ENCODE measurements around the gene NT5C2. TPM values are rescaled to one million over a fixed set of nuclear protein-coding genes. Genes with fewer than 3 reads are reported as not detected.

Gene NT5C2
- polyA plus RNA-seq, 3 donors: 68.6 to 116 (median 81.8) TPM

DNA sequence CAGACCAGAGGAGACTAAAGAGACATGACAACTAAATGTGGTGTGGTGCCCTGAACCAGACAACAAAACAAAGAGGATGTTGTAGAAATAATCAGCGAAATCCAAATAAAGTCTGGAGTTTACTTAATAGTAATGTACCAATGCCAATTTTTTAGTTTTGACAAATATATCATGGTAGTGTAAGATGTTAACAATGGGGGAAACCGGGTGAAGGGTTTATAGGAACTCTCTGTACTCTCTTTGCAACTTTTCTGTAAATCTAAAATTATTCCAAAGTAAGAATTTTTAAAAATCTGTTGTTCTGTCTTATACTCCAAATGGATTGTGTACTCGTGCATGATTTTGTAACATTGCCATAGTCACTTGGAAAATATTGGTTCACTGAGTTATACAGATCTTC lies 145.7 kb downstream of the NT5C2 start:
- Histone ChIP-seq H3K36me3 (replicated peaks in 1 of 2; ENCODE audit: control insufficient read depth in 1 of 2, insufficient read depth in 2 of 2, low read length in 2 of 2) (no peaks in the 10 kb centered on the region), H3K27ac (ENCODE audit: low read depth in 1 of 2, low read length in 2 of 2) (no peak overlapping the region), H3K27me3 (ENCODE audit: control insufficient read depth in 2 of 2, insufficient read depth in 2 of 2, low read length in 2 of 2) (no peaks in the 10 kb centered on the region), H2AFZ (ENCODE audit: insufficient read depth, low read depth, low read length, poor library complexity, severe bottlenecking) (no peak overlapping the region), H3K9me3 (replicated peaks in 1 of 2; ENCODE audit: control insufficient read depth in 1 of 2, insufficient read depth in 1 of 2, low read length in 2 of 2) (no peaks in the 10 kb centered on the region), H3K4me2 (replicated peaks; ENCODE audit: extremely low read depth, low read length, poor library complexity, severe bottlenecking) (no peak overlapping the region), H4K20me1 (ENCODE audit: insufficient read depth, low read length) (no peaks in the 10 kb centered on the region), H3K4me3 (replicated peaks in 1 of 3; ENCODE audit: low read depth in 2 of 3, low read length in 3 of 3) (no peak overlapping the region), H3K9ac (ENCODE audit: insufficient read depth, low read length, poor library complexity, severe bottlenecking) (no peak overlapping the region), H3K79me2 (ENCODE audit: insufficient read depth, low read length) (no peaks in the 10 kb centered on the region), H3K4me1 (ENCODE audit: control insufficient read depth in 1 of 2, insufficient read depth in 2 of 2, low read length in 2 of 2) (peaks cover 0 to 5% of the 10 kb centered on the region in 2 donors)
- Mint-ChIP-seq H3K9me3 (peaks cover 0 to 2% (median 0%) of the 10 kb centered on the region in 7 donors), H3K36me3 (peaks cover 0 to 4% of the 10 kb centered on the region in 2 donors), H3K4me3 (no peak overlapping the region), H3K27me3 (ENCODE audit: low read depth in 3 of 3) (peaks cover 0 to 3% (median 0%) of the 10 kb centered on the region in 3 donors), H3K27ac (no peak overlapping the region), H3K4me1 (peaks cover 15% of the 10 kb centered on the region)
- WGBS (ENCODE audit: insufficient coverage): no CpG with 5 or more reads among the region's 3 CpGs
- no peak for DNase-seq
- TF ChIP-seq, protein P1, sequence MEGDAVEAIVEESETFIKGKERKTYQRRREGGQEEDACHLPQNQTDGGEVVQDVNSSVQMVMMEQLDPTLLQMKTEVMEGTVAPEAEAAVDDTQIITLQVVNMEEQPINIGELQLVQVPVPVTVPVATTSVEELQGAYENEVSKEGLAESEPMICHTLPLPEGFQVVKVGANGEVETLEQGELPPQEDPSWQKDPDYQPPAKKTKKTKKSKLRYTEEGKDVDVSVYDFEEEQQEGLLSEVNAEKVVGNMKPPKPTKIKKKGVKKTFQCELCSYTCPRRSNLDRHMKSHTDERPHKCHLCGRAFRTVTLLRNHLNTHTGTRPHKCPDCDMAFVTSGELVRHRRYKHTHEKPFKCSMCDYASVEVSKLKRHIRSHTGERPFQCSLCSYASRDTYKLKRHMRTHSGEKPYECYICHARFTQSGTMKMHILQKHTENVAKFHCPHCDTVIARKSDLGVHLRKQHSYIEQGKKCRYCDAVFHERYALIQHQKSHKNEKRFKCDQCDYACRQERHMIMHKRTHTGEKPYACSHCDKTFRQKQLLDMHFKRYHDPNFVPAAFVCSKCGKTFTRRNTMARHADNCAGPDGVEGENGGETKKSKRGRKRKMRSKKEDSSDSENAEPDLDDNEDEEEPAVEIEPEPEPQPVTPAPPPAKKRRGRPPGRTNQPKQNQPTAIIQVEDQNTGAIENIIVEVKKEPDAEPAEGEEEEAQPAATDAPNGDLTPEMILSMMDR (IDR thresholded peaks at IDR 0.05): no peak
- intact Hi-C loops (cut with micrococcal nuclease): no loop called here

DNA sequence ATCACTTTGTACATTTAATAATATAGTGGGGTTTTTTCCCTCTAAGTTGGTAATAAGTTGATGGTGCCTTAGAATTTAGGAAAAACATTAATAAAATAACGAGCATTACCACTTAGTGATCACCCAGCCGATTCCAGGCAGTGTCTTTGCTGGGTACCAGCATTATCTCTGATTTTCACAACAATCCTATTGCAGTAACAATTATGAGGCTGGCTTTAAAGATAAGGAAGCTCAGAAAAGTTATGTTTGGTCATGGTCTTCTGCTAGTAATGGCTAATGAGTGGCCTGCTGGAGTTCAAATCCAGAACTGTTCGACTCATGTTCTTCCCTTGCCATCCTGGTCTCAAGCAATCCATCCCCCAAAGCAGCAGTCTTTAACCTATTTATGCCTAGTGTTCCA lies 147.1 kb downstream of the NT5C2 start:
- Histone ChIP-seq H3K79me2 (ENCODE audit: insufficient read depth, low read length) (no peaks in the 10 kb centered on the region), H3K4me2 (replicated peaks; ENCODE audit: extremely low read depth, low read length, poor library complexity, severe bottlenecking) (no peak overlapping the region), H3K27ac (ENCODE audit: low read depth in 1 of 2, low read length in 2 of 2) (no peak overlapping the region), H3K4me1 (ENCODE audit: control insufficient read depth in 1 of 2, insufficient read depth in 2 of 2, low read length in 2 of 2) (peaks cover 0 to 5% of the 10 kb centered on the region in 2 donors), H3K27me3 (ENCODE audit: control insufficient read depth in 2 of 2, insufficient read depth in 2 of 2, low read length in 2 of 2) (no peaks in the 10 kb centered on the region), H2AFZ (ENCODE audit: insufficient read depth, low read depth, low read length, poor library complexity, severe bottlenecking) (no peak overlapping the region), H4K20me1 (ENCODE audit: insufficient read depth, low read length) (no peaks in the 10 kb centered on the region), H3K4me3 (replicated peaks in 1 of 3; ENCODE audit: low read depth in 2 of 3, low read length in 3 of 3) (no peak overlapping the region), H3K36me3 (replicated peaks in 1 of 2; ENCODE audit: control insufficient read depth in 1 of 2, insufficient read depth in 2 of 2, low read length in 2 of 2) (no peaks in the 10 kb centered on the region), H3K9me3 (replicated peaks in 1 of 2; ENCODE audit: control insufficient read depth in 1 of 2, insufficient read depth in 1 of 2, low read length in 2 of 2) (no peaks in the 10 kb centered on the region), H3K9ac (ENCODE audit: insufficient read depth, low read length, poor library complexity, severe bottlenecking) (no peak overlapping the region)
- no CpG with 5 or more reads among the region's 3 CpGs for WGBS (ENCODE audit: insufficient coverage)
- Mint-ChIP-seq H3K4me3 (no peak overlapping the region), H3K27ac (no peak overlapping the region), H3K36me3 (peaks cover 0 to 4% of the 10 kb centered on the region in 2 donors), H3K9me3 (peaks cover 0 to 2% (median 0%) of the 10 kb centered on the region in 7 donors), H3K27me3 (ENCODE audit: low read depth in 3 of 3) (peaks cover 0 to 2% (median 2%) of the 10 kb centered on the region in 3 donors), H3K4me1 (peaks cover 11% of the 10 kb centered on the region)
- DNase-seq: no peak
- TF ChIP-seq, protein P1 (IDR thresholded peaks at IDR 0.05): no peak
- intact Hi-C loops (cut with micrococcal nuclease): no loop called here

Measured in CD14-positive monocyte (primary cell).